A673 (cell line): ENCODE measurements around the gene MYMK.

ENCODE experiments used
- EZH2 ChIP-seq: fragments of 200-600 bp; sonication (generic); IDR thresholded peaks from 2 replicates; pipeline ENCODE4 v1.6.1; 2017; ENCODE audit warnings: borderline replicate concordance, low read depth, mild to moderate bottlenecking, mixed read lengths, antibody characterized with exemption, low read length; ENCODE audit not compliant: poor library complexity, severe bottlenecking
- TF ChIP-seq, protein P1 (sequence below): fragments of 300-800, 200-600 bp; sonication (generic); conservative IDR thresholded peaks from 2 replicates; pipeline ENCODE4 v1.5.1; 2017; ENCODE audit warnings: low read depth, mild to moderate bottlenecking, antibody characterized with exemption, low read length, moderate library complexity, mixed read lengths

DNA sequence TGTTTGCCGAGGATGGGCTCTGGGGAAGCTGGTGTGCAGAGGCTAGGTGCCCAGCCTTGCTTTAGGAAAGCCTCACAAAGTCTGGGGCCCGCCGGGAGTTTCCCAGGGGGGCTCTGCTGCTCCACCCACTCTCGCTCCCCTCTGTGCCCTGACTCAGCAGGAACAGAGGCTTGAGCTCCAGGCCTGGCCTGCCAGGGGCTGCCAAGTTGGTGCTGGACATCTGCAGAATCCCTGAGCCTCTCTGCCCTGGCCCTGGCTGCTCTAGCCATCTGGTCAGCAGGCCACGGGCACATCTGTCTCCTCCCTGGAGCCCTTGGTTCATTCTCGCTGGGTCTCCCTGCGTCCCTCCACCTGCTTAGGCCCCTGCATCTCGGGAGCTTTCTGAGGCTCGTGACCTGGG, 9.1 kb upstream of the MYMK start:
- TF ChIP-seq, protein P1, sequence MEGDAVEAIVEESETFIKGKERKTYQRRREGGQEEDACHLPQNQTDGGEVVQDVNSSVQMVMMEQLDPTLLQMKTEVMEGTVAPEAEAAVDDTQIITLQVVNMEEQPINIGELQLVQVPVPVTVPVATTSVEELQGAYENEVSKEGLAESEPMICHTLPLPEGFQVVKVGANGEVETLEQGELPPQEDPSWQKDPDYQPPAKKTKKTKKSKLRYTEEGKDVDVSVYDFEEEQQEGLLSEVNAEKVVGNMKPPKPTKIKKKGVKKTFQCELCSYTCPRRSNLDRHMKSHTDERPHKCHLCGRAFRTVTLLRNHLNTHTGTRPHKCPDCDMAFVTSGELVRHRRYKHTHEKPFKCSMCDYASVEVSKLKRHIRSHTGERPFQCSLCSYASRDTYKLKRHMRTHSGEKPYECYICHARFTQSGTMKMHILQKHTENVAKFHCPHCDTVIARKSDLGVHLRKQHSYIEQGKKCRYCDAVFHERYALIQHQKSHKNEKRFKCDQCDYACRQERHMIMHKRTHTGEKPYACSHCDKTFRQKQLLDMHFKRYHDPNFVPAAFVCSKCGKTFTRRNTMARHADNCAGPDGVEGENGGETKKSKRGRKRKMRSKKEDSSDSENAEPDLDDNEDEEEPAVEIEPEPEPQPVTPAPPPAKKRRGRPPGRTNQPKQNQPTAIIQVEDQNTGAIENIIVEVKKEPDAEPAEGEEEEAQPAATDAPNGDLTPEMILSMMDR = no peak
- no peak for TF ChIP-seq EZH2
